ENCODE data around the gene SELENOS. TPM values are rescaled to one million over a fixed set of nuclear protein-coding genes. Genes with fewer than 3 reads are reported as not detected.

SELENOS gene, protein sequence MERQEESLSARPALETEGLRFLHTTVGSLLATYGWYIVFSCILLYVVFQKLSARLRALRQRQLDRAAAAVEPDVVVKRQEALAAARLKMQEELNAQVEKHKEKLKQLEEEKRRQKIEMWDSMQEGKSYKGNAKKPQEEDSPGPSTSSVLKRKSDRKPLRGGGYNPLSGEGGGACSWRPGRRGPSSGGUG
- total RNA-seq = 49.1 TPM

DNA sequence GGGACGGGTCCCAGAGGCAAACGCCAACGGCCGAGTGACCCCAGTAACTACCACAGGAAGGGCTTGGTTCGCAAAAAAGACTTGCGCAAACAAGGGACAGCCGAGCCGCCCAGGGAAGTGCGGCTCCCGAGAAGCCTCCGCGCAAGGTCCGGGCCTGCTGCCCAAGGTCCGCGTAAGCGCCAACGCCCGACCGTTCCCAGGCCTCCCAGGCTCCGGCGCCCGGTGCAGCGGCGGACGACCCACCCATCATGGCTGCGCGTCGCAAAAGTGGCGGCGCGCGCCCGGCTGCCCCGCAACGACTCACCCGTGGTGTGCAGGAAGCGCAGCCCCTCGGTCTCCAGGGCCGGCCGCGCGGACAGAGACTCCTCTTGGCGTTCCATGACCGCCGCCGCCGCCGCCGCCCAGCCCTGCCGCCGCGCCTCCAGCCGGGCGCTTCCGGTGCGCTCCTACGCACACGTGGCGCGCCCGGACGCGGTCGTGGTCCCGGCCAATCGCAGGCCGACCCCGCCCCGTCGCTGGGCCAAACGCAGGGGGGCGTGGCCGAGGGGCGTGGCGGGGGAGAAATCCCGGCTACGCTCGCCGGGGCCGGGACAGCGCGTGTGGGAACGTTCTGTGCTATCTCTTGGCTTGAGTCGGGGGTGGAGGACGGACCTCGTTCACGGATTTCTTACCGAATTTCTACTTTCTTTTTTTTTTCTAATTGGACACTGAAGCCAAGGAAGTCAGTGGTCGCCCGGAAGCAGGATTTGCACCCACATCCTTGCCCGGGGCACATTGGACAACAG, at the start of gene SELENOS:
TSS of gene SELENOS (minus strand) at position 448 of the 785 bp plus-strand sequence. CDS start at position 380, 68 bp downstream.
- DNase-seq (ENCODE audit: low spot score) = peak; percentile 89

DNA sequence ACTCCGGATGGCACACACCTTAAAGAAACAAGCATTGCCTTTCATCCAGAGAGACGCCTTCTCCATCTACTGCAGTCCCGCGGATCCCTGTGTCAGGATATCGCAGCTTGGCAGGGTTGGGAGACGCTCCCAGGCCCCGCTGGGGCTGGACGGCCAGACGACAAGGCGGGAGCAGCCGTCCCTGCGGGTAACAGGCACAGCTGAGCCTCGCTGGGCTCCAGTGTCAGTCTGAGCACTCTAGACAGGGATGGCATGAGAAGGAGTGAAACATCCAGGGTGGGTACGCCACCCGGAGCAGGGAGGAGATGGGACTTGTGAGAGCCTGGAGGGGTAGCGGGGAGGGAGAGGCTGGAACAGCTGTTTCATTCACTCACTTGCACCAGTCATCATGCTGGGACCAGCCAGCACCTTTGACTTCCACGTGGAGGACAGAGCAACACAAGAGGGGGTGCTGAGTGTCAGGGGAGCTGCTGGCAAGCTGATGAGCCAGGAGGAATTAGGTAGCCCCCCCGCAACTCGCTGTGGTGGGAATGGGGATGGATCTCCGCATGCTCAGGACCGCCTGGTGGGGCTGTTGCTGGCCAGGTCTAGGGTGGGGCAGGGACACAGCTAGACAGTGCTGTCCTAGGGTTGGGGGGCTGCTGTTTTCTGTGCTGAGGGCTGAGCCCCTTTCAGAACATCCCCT, 49.3 kb upstream of the SELENOS start:
- DNase-seq (ENCODE audit: low spot score) = peak; percentile 32

DNA sequence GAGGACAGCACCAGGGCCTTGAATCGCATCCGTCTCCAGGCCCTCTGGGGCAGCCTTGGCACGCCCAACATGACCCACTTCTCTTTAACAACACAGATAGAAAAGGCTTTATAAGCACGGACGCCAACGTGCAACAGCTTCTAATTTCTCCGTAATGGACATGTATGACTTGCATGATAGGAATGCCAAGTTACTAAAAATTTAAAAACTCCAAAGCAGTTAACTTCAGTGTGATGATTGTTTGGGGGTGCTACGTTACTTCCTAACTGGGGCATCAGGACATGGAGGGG, 48.7 kb upstream of the SELENOS start:
- peak; percentile 34 for DNase-seq (ENCODE audit: low spot score)

DNA sequence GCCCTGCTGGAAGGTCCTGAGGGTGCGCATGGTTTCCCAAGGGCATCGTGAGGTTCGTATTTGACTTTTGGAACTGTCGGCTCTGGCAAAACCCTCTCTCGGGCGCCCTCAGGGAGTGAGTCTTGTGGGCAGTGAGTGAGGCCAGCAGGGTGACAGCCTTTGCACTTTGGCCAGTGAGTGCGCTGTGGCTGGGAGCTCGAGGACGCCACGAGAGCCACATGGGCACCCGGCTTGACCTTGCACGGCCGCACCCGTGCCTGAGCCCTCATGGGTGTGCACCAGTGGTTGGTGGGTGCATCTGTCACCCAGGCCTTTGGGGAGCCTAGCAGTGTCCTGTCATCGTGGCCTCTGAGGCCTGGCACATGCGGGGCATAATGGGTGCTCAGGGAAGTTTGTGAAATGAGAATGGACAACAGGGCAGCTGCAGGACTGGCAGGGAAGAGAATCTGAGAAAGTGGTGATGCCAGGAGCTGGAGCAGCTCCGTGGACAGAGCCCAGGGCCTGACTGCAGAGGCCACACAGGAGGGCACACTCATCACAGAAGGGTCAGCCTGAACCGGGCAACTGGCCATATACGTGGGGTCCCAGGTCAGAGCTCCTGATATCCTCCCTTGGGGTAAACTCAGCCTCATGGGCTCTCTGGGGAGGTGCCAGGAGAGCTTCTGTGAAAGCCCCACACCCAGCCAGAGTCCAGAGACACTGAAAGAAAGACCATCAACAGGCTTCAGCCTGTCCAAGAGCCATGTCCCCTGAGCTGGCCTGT, 48.2 kb upstream of the SELENOS start:
- peak; percentile 36 for DNase-seq (ENCODE audit: low spot score)

DNA sequence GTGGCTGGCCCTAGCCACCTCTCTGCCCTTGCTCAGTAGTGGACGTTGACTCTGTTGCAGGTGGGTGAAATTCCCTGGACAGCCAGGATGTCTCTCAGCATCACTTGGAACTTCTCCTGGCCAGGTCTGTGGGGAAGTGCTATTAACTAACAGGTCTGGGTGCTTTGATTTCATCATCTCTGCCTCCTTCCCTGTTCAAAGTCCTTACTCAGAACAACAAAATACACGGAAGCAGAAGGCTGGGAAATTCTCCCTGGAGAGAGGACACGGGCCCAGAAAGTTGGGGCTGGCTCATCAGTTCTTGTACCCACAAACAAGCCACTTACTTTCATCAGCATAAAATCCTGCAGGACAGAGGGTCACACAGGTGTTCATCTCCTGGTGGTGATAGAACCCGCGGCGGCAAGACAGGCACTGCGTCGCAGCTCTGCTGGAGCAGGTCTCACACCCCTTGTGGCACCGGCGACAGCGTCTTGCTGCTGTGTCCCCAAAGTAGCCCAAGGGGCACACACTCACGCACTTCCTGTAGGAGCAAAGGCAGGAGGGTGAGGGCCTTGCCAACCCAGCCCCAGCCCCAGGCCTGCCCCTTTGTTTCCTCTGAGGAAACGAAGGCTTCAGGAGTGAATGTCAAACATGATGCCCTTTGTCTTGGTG, 47.4 kb upstream of the SELENOS start:
- no peak for DNase-seq (ENCODE audit: low spot score)

DNA sequence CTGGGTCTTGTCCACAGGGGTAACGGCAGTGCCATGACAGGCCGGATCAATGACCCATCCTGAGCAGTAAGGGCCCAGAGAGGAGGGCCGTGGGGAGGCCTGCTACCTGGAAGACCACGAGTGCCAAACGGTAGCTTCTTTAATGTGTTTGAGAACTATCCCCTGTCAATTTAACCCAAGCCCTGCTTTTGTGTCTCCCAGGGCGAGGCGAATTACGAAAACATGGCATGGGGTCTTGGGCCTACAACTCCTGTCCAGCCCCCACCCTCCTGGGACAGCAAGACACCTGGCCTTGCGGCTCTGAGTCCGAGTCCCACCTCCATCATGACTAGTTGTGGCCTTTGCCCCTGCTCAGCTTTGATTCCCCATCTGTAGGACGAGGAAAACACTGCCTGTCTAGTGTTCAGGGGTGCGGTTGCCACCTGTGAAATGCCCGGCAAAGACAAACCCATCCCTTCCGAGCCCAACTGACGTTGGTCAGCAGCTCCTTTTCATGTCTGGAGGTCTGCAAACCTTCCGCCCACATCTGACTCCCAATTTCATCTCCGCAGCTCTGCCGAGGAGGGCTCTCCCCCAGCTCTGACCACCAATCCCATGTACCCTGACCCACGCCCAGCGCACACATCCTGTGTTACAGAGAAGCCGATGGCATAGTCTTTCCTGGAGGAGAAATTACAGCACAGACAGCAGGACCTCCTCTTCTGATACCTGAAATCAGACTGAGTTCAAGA, 46.7 kb upstream of the SELENOS start:
- no peak for DNase-seq (ENCODE audit: low spot score)

DNA sequence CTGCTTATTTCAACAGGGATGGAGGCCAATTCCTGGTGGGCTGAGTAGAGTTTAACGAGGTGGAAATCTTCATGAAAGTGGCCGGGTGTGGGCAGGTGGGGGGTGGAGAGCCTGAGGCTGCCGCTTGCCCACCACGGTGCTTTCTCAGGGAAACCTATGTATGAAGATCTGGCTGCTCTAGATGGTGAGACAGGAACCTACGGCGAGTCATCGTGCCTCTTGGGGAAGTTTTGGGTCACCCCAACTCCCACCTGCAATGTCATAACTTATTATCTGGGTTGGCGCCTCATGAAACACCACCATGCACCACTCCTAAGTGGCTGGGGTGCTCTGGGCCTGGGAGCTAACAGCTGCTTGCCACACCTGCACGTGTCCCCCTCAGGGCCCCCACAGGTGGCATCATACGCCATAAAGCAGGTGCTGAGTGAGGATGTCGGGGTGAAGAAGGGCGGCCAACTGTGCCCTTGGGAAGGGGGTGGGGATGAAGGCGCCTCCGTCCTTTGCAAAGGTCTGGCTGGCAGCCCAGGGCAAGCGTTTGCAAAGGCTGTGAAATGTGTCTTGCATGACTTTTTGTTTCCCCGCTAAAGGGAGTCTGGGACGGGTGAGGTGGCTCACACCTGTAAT, 45.7 kb upstream of the SELENOS start:
- DNase-seq (ENCODE audit: low spot score) = no peak

DNA sequence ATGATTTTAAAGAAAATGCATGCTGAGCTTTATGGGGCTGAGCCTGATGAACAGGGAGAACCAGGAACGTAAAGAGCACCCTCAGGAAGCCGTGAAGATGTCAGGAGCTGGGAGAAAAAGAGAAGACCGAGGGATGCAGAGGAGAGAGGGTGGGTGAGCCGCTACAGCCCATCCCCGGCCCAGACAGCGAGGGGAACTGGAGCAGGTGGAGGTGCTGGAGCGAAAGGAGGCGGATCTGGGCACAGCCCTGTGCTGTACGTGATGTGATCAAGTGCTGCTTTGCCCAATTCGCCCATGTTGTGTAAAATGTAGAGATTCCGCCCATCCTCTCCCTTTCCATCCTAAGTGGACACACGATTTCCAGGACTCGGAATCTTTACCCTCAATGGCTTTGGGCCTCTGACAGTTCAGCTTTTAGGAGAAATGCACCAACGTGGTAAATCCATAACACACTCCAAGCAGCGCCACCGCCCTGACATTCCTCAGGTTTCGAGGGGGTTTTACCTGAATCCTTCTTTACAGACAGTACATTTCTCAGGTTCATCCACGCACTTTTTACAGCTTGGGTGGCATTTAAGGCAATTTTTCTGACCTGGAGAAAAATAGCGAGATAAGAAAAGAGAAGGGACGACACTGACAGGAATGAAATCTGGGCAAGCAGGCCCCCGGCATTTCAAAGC, 44.9 kb upstream of the SELENOS start:
- no peak for DNase-seq (ENCODE audit: low spot score)

DNA sequence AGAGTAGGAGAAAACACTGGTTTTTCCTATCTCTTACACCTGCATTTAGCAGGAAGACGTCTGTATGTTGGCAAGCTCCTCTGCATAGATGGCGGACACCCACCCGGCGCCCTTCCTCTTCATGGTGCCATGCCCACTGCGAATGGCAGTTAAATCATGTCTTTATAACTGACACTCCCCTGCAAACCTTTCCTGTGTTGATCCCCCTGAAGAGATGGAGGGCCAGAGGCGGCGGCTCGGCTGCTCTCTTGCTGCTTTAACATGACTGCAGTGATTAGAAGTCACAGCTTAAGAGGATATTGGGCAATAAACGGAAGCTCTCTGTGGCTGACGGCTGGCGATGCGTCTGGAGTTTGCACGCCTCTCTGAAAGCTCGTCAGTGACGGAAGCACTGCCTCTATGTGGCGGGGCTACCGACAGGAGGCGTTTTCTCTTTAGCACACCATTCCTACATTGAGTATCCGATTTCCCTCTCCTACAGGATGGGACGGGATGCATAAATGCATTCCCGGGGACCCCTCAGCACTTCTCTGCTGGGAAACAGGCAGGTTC, 43.3 kb upstream of the SELENOS start:
- peak; percentile 49 for DNase-seq (ENCODE audit: low spot score)

DNA sequence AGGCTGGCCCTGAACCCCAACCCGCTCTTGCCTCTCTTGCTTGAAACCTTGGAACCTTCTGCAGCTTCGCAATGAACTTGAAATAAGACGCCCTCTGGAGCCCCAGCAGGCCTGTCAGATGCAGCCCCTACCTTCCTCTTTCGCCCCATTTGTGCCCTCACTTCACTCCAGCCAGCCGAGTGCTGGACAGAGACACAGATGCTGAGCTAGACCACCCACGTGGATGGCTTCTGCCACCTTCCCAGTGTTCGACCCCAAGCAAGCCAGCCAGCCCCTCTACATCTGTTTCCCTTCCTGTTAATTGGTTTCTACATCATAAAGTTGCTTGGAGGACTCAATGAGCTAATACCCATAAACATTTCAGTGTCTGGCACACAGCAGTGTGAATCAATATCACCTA, 41.6 kb upstream of the SELENOS start:
- DNase-seq (ENCODE audit: low spot score) = no peak

DNA sequence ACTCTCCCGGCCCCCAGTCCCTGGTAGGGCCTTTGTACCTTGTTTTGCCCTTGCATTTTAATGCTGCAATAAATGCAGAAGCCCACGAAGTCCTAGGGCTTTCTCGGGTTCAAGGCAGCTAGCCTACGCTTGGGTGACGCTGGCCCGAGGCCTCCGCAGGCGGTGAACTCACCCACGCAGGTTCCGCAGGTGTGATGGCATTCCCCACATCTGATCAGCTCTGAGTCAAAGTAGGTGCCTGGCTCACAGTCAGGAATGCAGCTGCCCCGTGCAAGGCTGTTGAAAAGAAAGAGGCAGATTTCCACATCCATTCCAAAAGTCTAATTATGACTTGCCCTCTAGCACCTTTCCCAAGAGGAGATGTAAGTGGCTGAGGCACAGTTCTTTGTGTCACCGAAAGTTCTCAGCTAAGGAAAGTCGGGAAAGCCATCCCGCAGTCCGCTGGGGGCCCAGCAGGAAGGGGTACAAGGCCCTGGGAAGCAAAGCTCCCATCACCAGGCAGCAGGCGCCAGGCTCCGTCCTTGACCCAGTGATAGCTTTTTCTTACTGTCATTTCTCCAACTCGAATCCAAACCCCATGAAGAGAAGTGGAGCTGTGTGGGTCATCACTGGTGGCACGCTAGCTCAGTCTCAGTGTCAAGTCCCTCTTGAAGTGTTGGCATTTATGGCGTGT, 41.0 kb upstream of the SELENOS start:
- DNase-seq (ENCODE audit: low spot score) = no peak

DNA sequence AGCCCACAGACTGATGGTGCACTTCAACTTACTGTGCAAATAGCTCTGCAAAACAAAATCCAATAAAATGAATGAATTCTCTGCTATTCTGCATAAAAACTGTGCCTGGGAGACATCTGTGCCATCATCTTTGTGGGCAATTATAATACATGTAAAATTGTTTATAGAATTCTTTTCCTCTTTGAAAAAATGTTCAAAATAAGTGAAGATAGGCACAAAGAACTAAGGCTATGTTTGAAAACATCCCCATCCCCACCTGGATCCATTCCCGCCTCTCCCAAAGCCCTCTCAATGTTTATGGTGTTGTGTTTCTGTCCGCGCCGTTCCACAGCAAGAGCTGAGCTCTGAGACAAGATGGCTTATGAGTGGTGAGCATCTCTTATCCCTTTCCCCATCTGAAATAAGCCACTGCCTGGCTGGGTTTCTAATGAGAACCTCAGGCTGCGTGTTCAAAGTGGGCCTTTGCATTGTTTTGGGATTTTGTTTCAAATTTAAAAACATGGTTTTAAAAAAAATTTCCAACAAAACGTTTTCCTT, 40.1 kb upstream of the SELENOS start:
- no peak for DNase-seq (ENCODE audit: low spot score)

DNA sequence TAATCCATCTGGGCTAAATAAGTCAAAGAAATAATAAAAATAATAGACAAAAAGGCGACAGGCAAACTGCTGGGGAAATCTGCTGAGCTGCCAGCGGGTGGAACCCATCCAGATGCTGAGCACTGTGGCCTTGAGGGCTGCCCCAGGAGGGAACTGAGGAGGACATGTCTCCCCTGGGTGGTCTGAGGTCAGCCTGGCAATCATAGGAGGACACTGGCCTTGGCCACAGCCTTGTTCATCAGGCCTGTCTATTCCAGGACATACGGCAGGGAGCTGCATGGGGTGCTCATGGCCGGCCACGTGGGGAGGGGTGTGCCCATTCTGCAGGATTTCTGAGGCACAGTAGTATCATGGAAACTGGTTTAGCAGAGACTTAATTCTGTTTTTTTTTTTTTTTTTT, 39.2 kb upstream of the SELENOS start:
- no peak for DNase-seq (ENCODE audit: low spot score)

DNA sequence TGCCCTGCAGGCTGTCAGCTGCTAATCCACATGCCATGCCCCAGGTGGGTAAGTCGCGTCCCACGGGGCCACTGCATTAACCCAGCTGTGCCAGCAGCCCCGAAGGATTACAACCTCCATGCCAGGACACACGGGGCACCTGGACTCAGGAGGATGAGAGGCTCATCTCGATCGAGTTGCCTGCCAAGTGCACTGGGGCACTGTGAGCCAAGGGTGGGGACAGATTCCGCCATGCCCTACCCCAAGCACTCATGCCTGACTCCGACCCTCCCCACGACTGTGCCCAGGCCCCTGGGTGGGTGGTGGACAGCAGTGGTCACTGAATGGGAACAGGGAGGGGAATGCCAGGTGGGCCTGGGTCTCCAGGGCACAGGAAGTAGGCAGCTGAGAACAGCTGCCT, 38.5 kb upstream of the SELENOS start:
- DNase-seq (ENCODE audit: low spot score) = no peak

DNA sequence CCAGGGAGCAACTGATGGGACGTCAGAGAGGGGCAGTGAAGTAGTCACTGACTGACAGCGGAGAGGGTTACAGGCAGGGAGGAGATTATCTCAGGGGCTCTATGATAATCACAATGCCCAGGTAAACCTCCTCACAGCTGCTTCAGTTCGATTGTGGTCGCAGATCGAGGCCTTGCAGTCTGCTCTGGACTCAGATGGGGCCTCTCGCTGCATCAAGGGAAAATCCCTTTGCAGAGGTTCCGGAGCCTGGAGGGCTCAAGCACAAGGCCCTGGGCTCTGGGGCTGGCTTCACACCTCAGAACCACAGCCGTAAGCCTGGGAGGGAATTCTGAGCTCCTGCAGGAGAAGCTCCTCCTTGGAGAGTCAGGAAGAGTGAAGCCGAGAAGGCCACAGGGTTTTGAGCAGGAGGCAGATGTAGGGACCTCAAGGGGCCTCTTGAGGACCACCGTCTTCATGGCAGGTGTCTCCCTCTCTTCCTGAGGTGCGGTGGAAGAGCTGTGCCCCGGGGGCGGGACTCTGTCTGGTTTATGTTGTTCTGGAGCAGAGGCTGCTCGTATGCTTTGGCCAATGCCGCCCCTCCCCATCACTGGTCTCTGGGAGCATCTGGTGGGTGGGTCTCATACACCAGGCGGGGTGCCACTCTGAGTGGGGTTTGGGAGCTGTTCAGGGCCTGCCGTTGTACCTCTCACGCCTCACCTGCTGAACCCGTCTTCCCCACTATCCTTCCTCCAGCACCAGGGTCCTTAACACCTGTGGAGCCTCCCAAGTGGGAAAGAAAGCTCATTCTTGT, 37.2 kb upstream of the SELENOS start:
- DNase-seq (ENCODE audit: low spot score) = no peak

DNA sequence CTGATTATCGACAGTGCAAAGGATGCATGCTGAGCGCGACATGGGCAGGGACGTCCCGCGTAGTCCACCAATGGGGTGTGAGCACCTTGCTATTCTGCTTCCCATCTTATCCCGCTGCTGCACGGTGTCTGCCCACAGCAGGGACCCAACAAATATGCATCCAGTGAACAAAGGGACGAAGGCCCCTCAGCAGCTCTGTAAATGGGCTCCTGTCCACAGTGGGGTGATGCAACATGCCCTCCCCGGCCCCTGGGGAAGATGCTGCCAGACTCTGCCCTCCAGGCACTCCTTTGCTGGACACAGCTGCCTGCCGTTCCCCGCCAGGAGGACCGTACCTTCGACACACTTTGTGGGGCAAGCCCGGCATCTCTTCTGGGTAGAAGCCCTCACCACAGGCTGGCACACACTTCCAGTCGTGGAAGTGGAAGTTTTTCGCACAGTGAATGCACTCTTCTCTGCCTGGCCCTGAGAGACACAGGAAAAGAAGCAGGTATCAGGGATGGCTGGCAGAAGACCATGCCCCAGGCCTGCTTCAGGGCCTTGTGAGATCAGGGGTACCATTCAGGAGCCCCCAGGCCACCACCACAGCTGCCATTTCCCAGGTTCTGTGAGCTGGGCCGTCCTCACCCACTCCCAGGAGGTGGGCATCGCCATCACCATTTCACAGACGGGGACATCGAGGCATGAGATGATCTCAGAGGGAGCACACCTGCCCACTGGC, 35.9 kb upstream of the SELENOS start:
- no peak for DNase-seq (ENCODE audit: low spot score)

DNA sequence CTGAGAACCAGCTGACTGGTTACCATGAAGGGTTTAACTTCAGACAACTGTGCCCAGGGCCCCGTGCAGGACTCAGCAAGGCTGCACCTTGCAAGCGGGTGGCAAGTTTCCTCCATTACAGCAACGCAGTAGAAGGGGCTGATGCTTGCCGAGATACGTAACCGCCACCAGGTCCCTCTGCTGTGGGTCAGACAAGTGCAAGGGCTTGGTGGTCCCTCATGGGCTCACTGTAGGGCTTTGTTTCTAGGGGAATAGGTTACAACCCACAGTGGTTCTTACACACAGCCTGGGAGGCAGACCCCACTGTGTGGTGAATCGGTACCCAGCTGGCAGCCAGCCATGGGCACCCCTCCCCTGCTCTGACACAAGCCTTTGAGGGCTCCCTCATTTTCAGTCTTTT, 33.2 kb upstream of the SELENOS start:
- DNase-seq (ENCODE audit: low spot score) = no peak

DNA sequence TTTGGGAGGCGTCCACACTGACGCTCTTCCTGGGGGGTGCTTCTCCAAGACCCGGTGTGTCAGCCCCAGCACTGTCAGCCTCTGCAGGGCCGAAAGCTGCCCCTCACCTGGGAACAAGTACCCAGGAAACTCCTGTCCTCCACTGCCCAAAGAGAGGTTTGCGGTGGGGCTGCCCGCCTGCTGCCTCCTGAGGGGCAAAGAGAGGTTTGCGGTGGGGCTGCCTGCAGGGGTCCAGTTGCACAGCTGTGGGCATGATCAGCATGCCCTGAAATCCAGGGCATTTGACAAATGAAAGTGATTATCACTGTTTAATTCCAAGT, 32.8 kb upstream of the SELENOS start:
- DNase-seq (ENCODE audit: low spot score) = no peak
